Measurements from ENCODE around the gene OR4C6.

Gene OR4C6

GRCh38 chr11:55661901-55662300, at the start of gene OR4C6:
OR4C6 (plus strand) TSS chr11:55662201; CDS start chr11:55665167, 2,966 bp downstream.
- Histone ChIP-seq H3K27me3 (ENCODE audit: insufficient read depth, low read length) (no peaks in the 10 kb centered on the region), H3K4me1 (ENCODE audit: insufficient read depth, low read length) (no peaks in the 10 kb centered on the region), H3K36me3 (ENCODE audit: insufficient read depth, low read length) (no peaks in the 10 kb centered on the region), H3K9me3 (ENCODE audit: low read length) (no peaks in the 10 kb centered on the region), H2AFZ (ENCODE audit: low read depth, low read length) (no peak within 1 kb of the TSS), H3K4me3 (ENCODE audit: low read length) (no peak within 1 kb of the TSS)

GRCh38 chr11:55624531-55624930, 37.5 kb upstream of the OR4C6 start:
- Histone ChIP-seq H3K4me1 (ENCODE audit: insufficient read depth, low read length) (no peaks in the 10 kb centered on the region), H3K9me3 (ENCODE audit: low read length) (no peaks in the 10 kb centered on the region), H2AFZ (ENCODE audit: low read depth, low read length) (no peak overlapping the region), H3K4me3 (ENCODE audit: low read length) (no peak overlapping the region), H3K36me3 (ENCODE audit: insufficient read depth, low read length) (no peaks in the 10 kb centered on the region), H3K27me3 (ENCODE audit: insufficient read depth, low read length) (no peaks in the 10 kb centered on the region)

GRCh38 chr11:55634813-55635212, 27.2 kb upstream of the OR4C6 start, which contains the start of gene OR4P4:
OR4P4 (plus strand) TSS chr11:55635113.
- no peaks in the 10 kb centered on the region for H3K9me3 ChIP-seq (ENCODE audit: low read length)

GRCh38 chr11:55648027-55648426, 14.0 kb upstream of the OR4C6 start, which contains the start of gene OR4S2:
OR4S2 (plus strand) TSS chr11:55648327; CDS start chr11:55650904, 2,577 bp downstream.
- no peaks in the 10 kb centered on the region for H3K9me3 ChIP-seq (ENCODE audit: low read length)
- no peaks in the 10 kb centered on the region for H3K36me3 ChIP-seq (ENCODE audit: insufficient read depth, low read length)
- no peaks in the 10 kb centered on the region for H3K27me3 ChIP-seq (ENCODE audit: insufficient read depth, low read length)
- no peak within 1 kb of the TSS for H2AFZ ChIP-seq (ENCODE audit: low read depth, low read length)
- no peaks in the 10 kb centered on the region for H3K4me1 ChIP-seq (ENCODE audit: insufficient read depth, low read length)
- H3K4me3 ChIP-seq (ENCODE audit: low read length), result no peak within 1 kb of the TSS

More at GRCh38 chr11:55634813-55635212, 27.2 kb upstream of the OR4C6 start, which contains the start of gene OR4P4:
- no peaks in the 10 kb centered on the region for H3K27me3 ChIP-seq (ENCODE audit: insufficient read depth, low read length)
- no peaks in the 10 kb centered on the region for H3K4me1 ChIP-seq (ENCODE audit: insufficient read depth, low read length)
- H3K36me3 ChIP-seq (ENCODE audit: insufficient read depth, low read length), result no peaks in the 10 kb centered on the region
- no peak within 1 kb of the TSS for H2AFZ ChIP-seq (ENCODE audit: low read depth, low read length)
- H3K4me3 ChIP-seq (ENCODE audit: low read length), result no peak within 1 kb of the TSS

GRCh38 chr11:55652560-55652959, 9.4 kb upstream of the OR4C6 start:
- Histone ChIP-seq H3K4me1 (ENCODE audit: insufficient read depth, low read length) (no peaks in the 10 kb centered on the region), H2AFZ (ENCODE audit: low read depth, low read length) (no peak overlapping the region), H3K9me3 (ENCODE audit: low read length) (no peaks in the 10 kb centered on the region), H3K36me3 (ENCODE audit: insufficient read depth, low read length) (no peaks in the 10 kb centered on the region), H3K4me3 (ENCODE audit: low read length) (no peak overlapping the region), H3K27me3 (ENCODE audit: insufficient read depth, low read length) (no peaks in the 10 kb centered on the region)

GRCh38 chr11:55655096-55655495, 6.9 kb upstream of the OR4C6 start:
- Histone ChIP-seq H3K27me3 (ENCODE audit: insufficient read depth, low read length) (no peaks in the 10 kb centered on the region), H3K9me3 (ENCODE audit: low read length) (no peaks in the 10 kb centered on the region), H3K36me3 (ENCODE audit: insufficient read depth, low read length) (no peaks in the 10 kb centered on the region), H3K4me3 (ENCODE audit: low read length) (no peak overlapping the region), H2AFZ (ENCODE audit: low read depth, low read length) (no peak overlapping the region), H3K4me1 (ENCODE audit: insufficient read depth, low read length) (no peaks in the 10 kb centered on the region)

GRCh38 chr11:55658031-55658573, 3.9 kb upstream of the OR4C6 start:
- Histone ChIP-seq H3K27me3 (ENCODE audit: insufficient read depth, low read length) (no peaks in the 10 kb centered on the region), H2AFZ (ENCODE audit: low read depth, low read length) (no peak overlapping the region)

GRCh38 chr11:55658608-55659007, 3.4 kb upstream of the OR4C6 start:
- H3K27me3 ChIP-seq (ENCODE audit: insufficient read depth, low read length), result no peaks in the 10 kb centered on the region
- no peaks in the 10 kb centered on the region for H3K4me1 ChIP-seq (ENCODE audit: insufficient read depth, low read length)
- no peak overlapping the region for H2AFZ ChIP-seq (ENCODE audit: low read depth, low read length)
- H3K36me3 ChIP-seq (ENCODE audit: insufficient read depth, low read length), result no peaks in the 10 kb centered on the region
- no peaks in the 10 kb centered on the region for H3K9me3 ChIP-seq (ENCODE audit: low read length)
- H3K4me3 ChIP-seq (ENCODE audit: low read length), result no peak overlapping the region

More at GRCh38 chr11:55658031-55658573, 3.9 kb upstream of the OR4C6 start:
- Histone ChIP-seq H3K9me3 (ENCODE audit: low read length) (no peaks in the 10 kb centered on the region), H3K4me3 (ENCODE audit: low read length) (no peak overlapping the region), H3K4me1 (ENCODE audit: insufficient read depth, low read length) (no peaks in the 10 kb centered on the region), H3K36me3 (ENCODE audit: insufficient read depth, low read length) (no peaks in the 10 kb centered on the region)

GRCh38 chr11:55669376-55669775, 7.4 kb downstream of the OR4C6 start:
- Histone ChIP-seq H3K4me3 (ENCODE audit: low read length) (no peak overlapping the region), H3K4me1 (ENCODE audit: insufficient read depth, low read length) (no peaks in the 10 kb centered on the region), H3K9me3 (ENCODE audit: low read length) (no peaks in the 10 kb centered on the region), H3K27me3 (ENCODE audit: insufficient read depth, low read length) (no peaks in the 10 kb centered on the region), H2AFZ (ENCODE audit: low read depth, low read length) (no peak overlapping the region), H3K36me3 (ENCODE audit: insufficient read depth, low read length) (no peaks in the 10 kb centered on the region)

- no peaks in the 10 kb centered on the region for H3K9me3 ChIP-seq (ENCODE audit: low read length)
- H3K4me3 ChIP-seq (ENCODE audit: low read length), result no peak overlapping the region
- no peaks in the 10 kb centered on the region for H3K4me1 ChIP-seq (ENCODE audit: insufficient read depth, low read length)
- H2AFZ ChIP-seq (ENCODE audit: low read depth, low read length), result no peak overlapping the region
- no peaks in the 10 kb centered on the region for H3K36me3 ChIP-seq (ENCODE audit: insufficient read depth, low read length)
- no peaks in the 10 kb centered on the region for H3K27me3 ChIP-seq (ENCODE audit: insufficient read depth, low read length)
These were observed 11.9 kb downstream of the OR4C6 start for GRCh38 chr11:55673860-55674259.

- Histone ChIP-seq H3K9me3 (ENCODE audit: low read length) (no peaks in the 10 kb centered on the region), H3K27me3 (ENCODE audit: insufficient read depth, low read length) (no peaks in the 10 kb centered on the region), H2AFZ (ENCODE audit: low read depth, low read length) (no peak overlapping the region), H3K36me3 (ENCODE audit: insufficient read depth, low read length) (no peaks in the 10 kb centered on the region), H3K4me3 (ENCODE audit: low read length) (no peak overlapping the region), H3K4me1 (ENCODE audit: insufficient read depth, low read length) (no peaks in the 10 kb centered on the region)
These were observed 35.8 kb downstream of the OR4C6 start for GRCh38 chr11:55697817-55698216.

- Histone ChIP-seq H3K9me3 (ENCODE audit: low read length) (no peaks in the 10 kb centered on the region), H3K4me3 (ENCODE audit: low read length) (no peak overlapping the region), H3K27me3 (ENCODE audit: insufficient read depth, low read length) (no peaks in the 10 kb centered on the region), H3K36me3 (ENCODE audit: insufficient read depth, low read length) (no peaks in the 10 kb centered on the region), H3K4me1 (ENCODE audit: insufficient read depth, low read length) (no peaks in the 10 kb centered on the region), H2AFZ (ENCODE audit: low read depth, low read length) (no peak overlapping the region)
These were observed 39.4 kb downstream of the OR4C6 start for GRCh38 chr11:55701429-55701828.

GRCh38 chr11:55707029-55707428, 45.0 kb downstream of the OR4C6 start:
- Histone ChIP-seq H3K4me3 (ENCODE audit: low read length) (no peak overlapping the region), H3K4me1 (ENCODE audit: insufficient read depth, low read length) (no peaks in the 10 kb centered on the region), H3K9me3 (ENCODE audit: low read length) (no peaks in the 10 kb centered on the region), H3K27me3 (ENCODE audit: insufficient read depth, low read length) (no peaks in the 10 kb centered on the region), H3K36me3 (ENCODE audit: insufficient read depth, low read length) (no peaks in the 10 kb centered on the region), H2AFZ (ENCODE audit: low read depth, low read length) (no peak overlapping the region)
